IPS-18a (cell line): ENCODE results near the gene BCKDHA.
A peak's percentile ranks its signal among the peaks of the same experiment; 100 is the strongest.

ENCODE experiments used
- H3K27ac ChIP-seq: one replicate; pipeline ENCODE4 v1.5.1; 2013; ENCODE audit warnings: low read length
- H3K27me3 ChIP-seq: one replicate; pipeline ENCODE4 v1.6.1; 2013; ENCODE audit warnings: mild to moderate bottlenecking, low read length; ENCODE audit not compliant: control insufficient read depth, insufficient read depth
- H3K36me3 ChIP-seq: one replicate; pipeline ENCODE4 v1.6.1; 2013; ENCODE audit warnings: low read depth, low read length; ENCODE audit not compliant: control insufficient read depth
- H3K4me1 ChIP-seq: one replicate; pipeline ENCODE4 v1.6.1; 2013; ENCODE audit warnings: low read depth, low read length; ENCODE audit not compliant: control insufficient read depth
- H3K4me3 ChIP-seq: one replicate; pipeline ENCODE4 v1.5.1; 2013; ENCODE audit warnings: low read length
- H3K9ac ChIP-seq: one replicate; pipeline ENCODE4 v1.6.1; 2013; ENCODE audit warnings: mild to moderate bottlenecking, low read length, moderate library complexity
- H3K9me3 ChIP-seq: one replicate; pipeline ENCODE4 v1.6.1; 2013; ENCODE audit warnings: low read depth, low read length; ENCODE audit not compliant: control insufficient read depth

BCKDHA gene

GRCh38 chr19:41443813-41444455 is 46.3 kb downstream of the BCKDHA start:
- H3K4me3 ChIP-seq = no peak overlapping the region
- peaks cover 15% of the 10 kb centered on the region for H3K27me3 ChIP-seq
- no peak overlapping the region for H3K9ac ChIP-seq
- no peaks in the 10 kb centered on the region for H3K36me3 ChIP-seq
- H3K27ac ChIP-seq = no peak overlapping the region
- H3K9me3 ChIP-seq = no peaks in the 10 kb centered on the region
- no peaks in the 10 kb centered on the region for H3K4me1 ChIP-seq

GRCh38 chr19:41445575-41445974 is 48.0 kb downstream of the BCKDHA start:
- Histone ChIP-seq H3K27me3 (peaks cover 19% of the 10 kb centered on the region), H3K4me3 (no peak overlapping the region), H3K9ac (no peak overlapping the region)

GRCh38 chr19:41447732-41448332 is 50.2 kb downstream of the BCKDHA start:
- Histone ChIP-seq H3K9ac (no peak overlapping the region), H3K27ac (no peak overlapping the region), H3K4me3 (no peak overlapping the region), H3K27me3 (peaks cover 19% of the 10 kb centered on the region), H3K9me3 (no peaks in the 10 kb centered on the region), H3K36me3 (no peaks in the 10 kb centered on the region), H3K4me1 (no peaks in the 10 kb centered on the region)

More at GRCh38 chr19:41445575-41445974, 48.0 kb downstream of the BCKDHA start:
- Histone ChIP-seq H3K36me3 (no peaks in the 10 kb centered on the region), H3K27ac (no peak overlapping the region), H3K9me3 (no peaks in the 10 kb centered on the region), H3K4me1 (no peaks in the 10 kb centered on the region)

- peaks cover 19% of the 10 kb centered on the region for H3K27me3 ChIP-seq
- no peaks in the 10 kb centered on the region for H3K36me3 ChIP-seq
- H3K9me3 ChIP-seq = no peaks in the 10 kb centered on the region
- H3K4me1 ChIP-seq = no peaks in the 10 kb centered on the region
- H3K9ac ChIP-seq = no peak overlapping the region
- peak overlapping the region; percentile 45 for H3K4me3 ChIP-seq
- no peak overlapping the region for H3K27ac ChIP-seq
These were observed 51.7 kb downstream of the BCKDHA start for GRCh38 chr19:41449079-41449864.

GRCh38 chr19:41449865-41450178 is 52.2 kb downstream of the BCKDHA start:
- Histone ChIP-seq H3K9ac (no peak overlapping the region), H3K27me3 (peaks cover 19% of the 10 kb centered on the region), H3K4me3 (no peak overlapping the region), H3K9me3 (no peaks in the 10 kb centered on the region), H3K27ac (no peak overlapping the region), H3K36me3 (no peaks in the 10 kb centered on the region), H3K4me1 (no peaks in the 10 kb centered on the region)

GRCh38 chr19:41452584-41453275 is 55.1 kb downstream of the BCKDHA start:
- Histone ChIP-seq H3K9ac (no peak overlapping the region), H3K27ac (no peak overlapping the region), H3K36me3 (no peaks in the 10 kb centered on the region), H3K4me3 (no peak overlapping the region), H3K4me1 (no peaks in the 10 kb centered on the region), H3K27me3 (peaks cover 21% of the 10 kb centered on the region), H3K9me3 (no peaks in the 10 kb centered on the region)

- no peak overlapping the region for H3K9ac ChIP-seq
- no peak overlapping the region for H3K27ac ChIP-seq
- H3K27me3 ChIP-seq = peaks cover 7% of the 10 kb centered on the region
- no peak overlapping the region for H3K4me3 ChIP-seq
- H3K4me1 ChIP-seq = no peaks in the 10 kb centered on the region
- H3K9me3 ChIP-seq = no peaks in the 10 kb centered on the region
- H3K36me3 ChIP-seq = no peaks in the 10 kb centered on the region
These were observed 58.3 kb downstream of the BCKDHA start for GRCh38 chr19:41455936-41456335.

- no peak overlapping the region for H3K9ac ChIP-seq
- no peaks in the 10 kb centered on the region for H3K9me3 ChIP-seq
- no peaks in the 10 kb centered on the region for H3K36me3 ChIP-seq
- H3K27ac ChIP-seq = no peak overlapping the region
- peaks cover 7% of the 10 kb centered on the region for H3K27me3 ChIP-seq
- H3K4me1 ChIP-seq = no peaks in the 10 kb centered on the region
- H3K4me3 ChIP-seq = no peak overlapping the region
These were observed 58.8 kb downstream of the BCKDHA start for GRCh38 chr19:41456342-41456918.

GRCh38 chr19:41457241-41457640 is 59.6 kb downstream of the BCKDHA start:
- no peak overlapping the region for H3K9ac ChIP-seq
- no peak overlapping the region for H3K4me3 ChIP-seq
- no peak overlapping the region for H3K27ac ChIP-seq
- H3K27me3 ChIP-seq = peaks cover 7% of the 10 kb centered on the region
- H3K4me1 ChIP-seq = no peaks in the 10 kb centered on the region
- no peaks in the 10 kb centered on the region for H3K9me3 ChIP-seq
- no peaks in the 10 kb centered on the region for H3K36me3 ChIP-seq

- H3K27me3 ChIP-seq = no peaks in the 10 kb centered on the region
- no peak overlapping the region for H3K27ac ChIP-seq
- no peak overlapping the region for H3K4me3 ChIP-seq
- H3K36me3 ChIP-seq = no peaks in the 10 kb centered on the region
- H3K4me1 ChIP-seq = no peaks in the 10 kb centered on the region
- no peaks in the 10 kb centered on the region for H3K9me3 ChIP-seq
- no peak overlapping the region for H3K9ac ChIP-seq
These were observed 64.9 kb downstream of the BCKDHA start for GRCh38 chr19:41462497-41462896.
